Lower leg skin (tissue), 3 donors: ENCODE results near the gene PTPN5.
"Not testable (repeated sequence)": the region's sequence is repeated elsewhere in the genome, so short reads cannot be mapped to it uniquely, and the experiment has no call there.

ENCODE experiments used
- CTCF ChIP-seq, 3 donors: fragments of 450-650 bp; IDR thresholded peaks; one replicate each; pipeline ENCODE4 v1.5.1; 2016; ENCODE audit warnings: antibody characterized with exemption in 3 of 3, mild to moderate bottlenecking in 3 of 3, moderate library complexity in 2 of 3
- POLR2A ChIP-seq, 2 donors: fragments of 450-650 bp; IDR thresholded peaks; one replicate each; pipeline ENCODE4 v1.6.1; 2016 to 2017; ENCODE audit warnings: antibody characterized with exemption in 2 of 2, mild to moderate bottlenecking in 1 of 2, moderate library complexity in 1 of 2

- TF ChIP-seq CTCF, POLR2A (IDR thresholded peaks at IDR 0.05): not testable (repeated sequence)
Observed at GRCh38 chr11:18691467-18692140, 100.0 kb downstream of the PTPN5 start.
